Activated naive CD8-positive, alpha-beta T cell treated with anti-CD3 and anti-CD28 coated beads, Interleukin-2, amount 50 U/mL, for 24 hours (primary cell): ENCODE measurements around the gene FLYWCH2.

Experiments used
- ATAC-seq: fragments of 150-1000 bp; cut with Tn5 transposase; one replicate; pipeline ENCODE4 v1.10.0; 2021
- DNase-seq: peaks from one replicate; pipeline ENCODE4 v3.0.0; 2021
- H3K27ac Mint-ChIP-seq: one replicate; pipeline ENCODE4 v1.8.0; 2021; ENCODE audit warnings: mild to moderate bottlenecking, mixed read lengths
- H3K27me3 Mint-ChIP-seq: one replicate; pipeline ENCODE4 v1.8.0; 2021; ENCODE audit warnings: mixed read lengths
- H3K36me3 Mint-ChIP-seq: one replicate; pipeline ENCODE4 v1.8.0; 2021; ENCODE audit warnings: low read depth, mixed read lengths
- H3K4me1 Mint-ChIP-seq: one replicate; pipeline ENCODE4 v1.8.0; 2021; ENCODE audit warnings: mixed read lengths
- H3K4me3 Mint-ChIP-seq: one replicate; pipeline ENCODE4 v1.8.0; 2021; ENCODE audit warnings: mild to moderate bottlenecking, moderate library complexity, mixed read lengths
- H3K9me3 Mint-ChIP-seq: one replicate; pipeline ENCODE4 v1.8.0; 2021; ENCODE audit warnings: mixed read lengths

The FLYWCH2 gene

GRCh38 chr16:2910441-2910969 lies 27.5 kb downstream of the FLYWCH2 start:
- DNase-seq (no peak), ATAC-seq (no peak)
- Mint-ChIP-seq H3K4me3 (peak overlapping the region; percentile 86), H3K27ac (no peak overlapping the region), H3K9me3 (no peaks in the 10 kb centered on the region), H3K4me1 (peaks cover 32% of the 10 kb centered on the region), H3K36me3 (peaks cover 4% of the 10 kb centered on the region), H3K27me3 (no peaks in the 10 kb centered on the region)

- Mint-ChIP-seq H3K36me3 (peaks cover 4% of the 10 kb centered on the region), H3K27me3 (no peaks in the 10 kb centered on the region), H3K9me3 (no peaks in the 10 kb centered on the region), H3K27ac (peak within 1 kb of the TSS; percentile 82), H3K4me3 (peak within 1 kb of the TSS; percentile 86), H3K4me1 (peaks cover 20% of the 10 kb centered on the region)
- peak; percentile 93 for ATAC-seq
- peak; percentile 99 for DNase-seq
Observed at GRCh38 chr16:2911638-2912329, 28.8 kb downstream of the FLYWCH2 start, which contains the start of gene FLYWCH1. TSS of gene FLYWCH1 (plus strand) at chr16:2911931. CDS start at chr16:2929686, 17,755 bp downstream.

DNA sequence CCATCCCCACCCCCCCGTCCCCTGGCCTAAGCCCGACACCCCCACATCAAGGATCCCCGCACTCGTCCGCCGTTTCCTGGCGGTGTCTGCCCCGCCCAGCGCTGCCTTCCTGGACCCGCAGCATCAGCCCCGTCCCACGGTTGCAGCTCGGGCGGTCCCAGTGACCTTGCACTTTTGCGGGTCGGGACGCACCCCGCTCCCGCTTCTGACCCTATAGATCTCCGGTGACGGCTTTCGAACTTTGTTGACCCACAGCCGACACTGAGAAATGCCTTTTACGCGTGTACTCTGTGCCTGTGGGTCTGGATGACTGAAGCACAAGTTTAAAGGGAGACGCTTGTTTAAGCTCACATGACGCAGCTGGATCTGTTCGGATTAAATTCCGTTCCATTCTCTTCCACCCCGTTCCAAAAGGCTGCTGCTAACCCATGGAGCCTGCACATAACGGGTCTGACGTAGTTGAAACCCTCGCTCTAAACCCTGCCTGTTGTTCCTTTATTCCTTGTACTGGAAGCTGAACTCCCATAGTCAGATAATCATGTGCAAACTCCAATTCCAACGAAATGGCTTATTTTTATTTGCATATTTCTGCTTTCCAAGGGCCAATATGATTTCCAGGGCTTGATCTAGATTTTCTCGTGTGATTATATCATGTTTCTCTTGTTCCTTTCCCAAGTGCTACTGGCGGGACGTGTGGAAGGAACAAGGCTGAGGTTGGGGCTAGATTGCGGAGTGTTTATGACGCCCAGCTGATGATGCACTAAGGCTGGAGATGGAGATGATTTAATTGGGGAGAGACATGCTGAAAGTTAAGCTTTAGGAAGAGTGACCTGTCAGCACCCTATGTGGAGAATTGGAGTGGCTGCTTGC lies 29.6 kb downstream of the FLYWCH2 start:
- peaks cover 4% of the 10 kb centered on the region for H3K36me3 Mint-ChIP-seq
- peak overlapping the region; percentile 86 for H3K4me3 Mint-ChIP-seq
- ATAC-seq (peak; percentile 30), DNase-seq (peak; percentile 40)
- peak overlapping the region; percentile 82 for H3K27ac Mint-ChIP-seq
- H3K27me3 Mint-ChIP-seq: no peaks in the 10 kb centered on the region
- no peaks in the 10 kb centered on the region for H3K9me3 Mint-ChIP-seq
- peaks cover 17% of the 10 kb centered on the region for H3K4me1 Mint-ChIP-seq

DNA sequence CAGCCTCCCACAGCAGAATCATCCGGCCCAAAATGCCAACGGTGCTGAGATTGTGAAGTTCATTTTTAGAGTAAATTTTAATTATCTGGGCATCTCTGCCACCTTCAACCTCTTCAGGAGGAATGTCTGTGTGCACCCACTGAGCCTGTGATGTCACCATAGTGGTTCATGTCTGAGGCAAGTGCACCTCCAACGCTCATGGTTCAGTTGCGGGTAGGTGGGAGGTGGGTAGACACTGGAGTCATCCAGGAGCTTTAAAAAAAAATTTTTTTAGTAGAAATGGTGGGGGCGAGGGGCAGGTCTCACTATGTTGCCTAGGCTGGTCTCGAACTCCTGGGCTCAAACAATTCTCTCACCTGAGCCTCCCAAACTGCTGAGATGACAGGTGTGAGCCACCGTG lies 30.6 kb downstream of the FLYWCH2 start:
- no peaks in the 10 kb centered on the region for H3K27me3 Mint-ChIP-seq
- DNase-seq (no peak), ATAC-seq (no peak)
- peak overlapping the region; percentile 86 for H3K4me3 Mint-ChIP-seq
- H3K27ac Mint-ChIP-seq: no peak overlapping the region
- peaks cover 17% of the 10 kb centered on the region for H3K4me1 Mint-ChIP-seq
- peaks cover 4% of the 10 kb centered on the region for H3K36me3 Mint-ChIP-seq
- no peaks in the 10 kb centered on the region for H3K9me3 Mint-ChIP-seq

DNA sequence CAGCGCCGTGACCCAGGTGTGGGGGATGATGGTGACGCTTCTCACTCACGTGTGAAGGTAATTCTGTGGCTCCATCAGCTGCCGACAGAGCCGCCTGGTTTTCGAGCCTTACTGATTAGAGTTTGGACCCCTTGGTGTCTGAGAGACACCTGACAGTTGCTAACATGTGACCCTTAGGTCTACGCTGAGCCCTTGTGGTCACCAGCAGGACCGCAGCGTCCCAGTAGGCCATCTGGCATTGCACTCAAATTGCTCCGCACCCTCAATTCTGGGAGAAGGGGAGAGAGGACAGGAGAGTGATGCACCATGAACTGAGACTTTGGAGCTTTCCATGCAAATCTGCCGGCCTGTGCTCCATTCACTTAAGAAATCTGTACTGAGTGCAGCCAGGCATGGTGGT lies 31.2 kb downstream of the FLYWCH2 start:
- peaks cover 4% of the 10 kb centered on the region for H3K36me3 Mint-ChIP-seq
- no peak overlapping the region for H3K27ac Mint-ChIP-seq
- H3K9me3 Mint-ChIP-seq: no peaks in the 10 kb centered on the region
- H3K4me1 Mint-ChIP-seq: peaks cover 17% of the 10 kb centered on the region
- no peak for ATAC-seq
- no peak for DNase-seq
- H3K27me3 Mint-ChIP-seq: no peaks in the 10 kb centered on the region
- H3K4me3 Mint-ChIP-seq: no peak overlapping the region

- H3K4me1 Mint-ChIP-seq: peaks cover 23% of the 10 kb centered on the region
- H3K36me3 Mint-ChIP-seq: peaks cover 8% of the 10 kb centered on the region
- ATAC-seq (no peak), DNase-seq (no peak)
- H3K9me3 Mint-ChIP-seq: no peaks in the 10 kb centered on the region
- H3K27me3 Mint-ChIP-seq: no peaks in the 10 kb centered on the region
- peak overlapping the region; percentile 31 for H3K27ac Mint-ChIP-seq
- no peak overlapping the region for H3K4me3 Mint-ChIP-seq
Observed at GRCh38 chr16:2915196-2915929, 32.3 kb downstream of the FLYWCH2 start.

- Mint-ChIP-seq H3K9me3 (no peaks in the 10 kb centered on the region), H3K4me1 (peaks cover 5% of the 10 kb centered on the region), H3K36me3 (peaks cover 12% of the 10 kb centered on the region), H3K27me3 (no peaks in the 10 kb centered on the region), H3K4me3 (no peak overlapping the region), H3K27ac (no peak overlapping the region)
- ATAC-seq (no peak), DNase-seq (peak; percentile 62)
Observed at GRCh38 chr16:2919511-2920255, 36.7 kb downstream of the FLYWCH2 start.

GRCh38 chr16:2923481-2923880 lies 40.5 kb downstream of the FLYWCH2 start:
- peaks cover 17% of the 10 kb centered on the region for H3K4me1 Mint-ChIP-seq
- no peaks in the 10 kb centered on the region for H3K9me3 Mint-ChIP-seq
- ATAC-seq (no peak), DNase-seq (no peak)
- H3K4me3 Mint-ChIP-seq: no peak overlapping the region
- H3K27me3 Mint-ChIP-seq: no peaks in the 10 kb centered on the region
- peaks cover 12% of the 10 kb centered on the region for H3K36me3 Mint-ChIP-seq
- no peak overlapping the region for H3K27ac Mint-ChIP-seq

DNA sequence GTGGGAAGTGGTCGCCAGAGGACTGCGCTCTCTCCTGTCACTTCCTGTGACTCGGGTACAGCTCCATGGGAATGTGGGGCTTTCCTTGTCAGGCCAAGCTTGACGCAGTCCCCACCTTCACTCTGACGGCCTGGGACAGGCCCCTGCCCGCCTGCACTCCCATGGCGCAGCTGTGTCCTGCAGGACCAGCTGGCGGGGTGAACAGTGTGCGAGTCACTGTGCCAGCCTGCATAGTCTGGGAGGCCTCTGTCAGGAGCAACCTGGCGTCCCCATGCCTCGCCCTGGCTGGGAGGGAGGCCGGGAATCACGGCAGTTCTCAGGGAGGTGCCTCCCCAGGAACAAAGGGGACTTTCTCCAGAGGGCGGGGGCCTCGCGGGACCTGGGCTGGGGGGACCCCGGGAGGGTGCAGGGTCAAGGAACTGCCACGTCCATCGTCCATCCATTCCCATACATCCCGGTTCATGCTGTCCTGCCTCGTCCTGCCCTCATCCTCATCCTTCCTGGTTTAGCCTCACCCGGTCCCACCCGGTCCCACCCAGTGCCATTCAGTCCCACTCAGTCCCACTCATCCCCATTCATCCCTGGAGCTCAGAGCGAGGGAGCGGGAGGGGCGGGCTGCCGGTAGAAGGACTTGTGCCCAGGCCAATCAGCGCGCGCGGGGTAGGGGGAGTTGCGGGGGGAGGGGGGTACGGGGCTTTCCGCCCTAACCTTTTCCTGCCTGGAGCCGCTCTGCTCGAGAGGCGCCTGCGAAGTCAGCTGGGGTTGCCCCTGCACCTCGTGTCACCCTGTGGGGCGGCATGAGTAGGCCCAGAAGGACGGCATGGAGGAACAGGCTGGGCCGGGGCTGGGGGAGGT lies 42.1 kb downstream of the FLYWCH2 start:
- no peak overlapping the region for H3K27ac Mint-ChIP-seq
- peaks cover 8% of the 10 kb centered on the region for H3K36me3 Mint-ChIP-seq
- peaks cover 12% of the 10 kb centered on the region for H3K4me1 Mint-ChIP-seq
- no peaks in the 10 kb centered on the region for H3K9me3 Mint-ChIP-seq
- ATAC-seq (no peak), DNase-seq (no peak)
- no peak overlapping the region for H3K4me3 Mint-ChIP-seq
- no peaks in the 10 kb centered on the region for H3K27me3 Mint-ChIP-seq

GRCh38 chr16:2925951-2926649 lies 43.1 kb downstream of the FLYWCH2 start:
- DNase-seq (no peak), ATAC-seq (no peak)
- Mint-ChIP-seq H3K27me3 (no peaks in the 10 kb centered on the region), H3K4me1 (peaks cover 12% of the 10 kb centered on the region), H3K27ac (no peak overlapping the region), H3K4me3 (no peak overlapping the region), H3K36me3 (peaks cover 8% of the 10 kb centered on the region), H3K9me3 (no peaks in the 10 kb centered on the region)

DNA sequence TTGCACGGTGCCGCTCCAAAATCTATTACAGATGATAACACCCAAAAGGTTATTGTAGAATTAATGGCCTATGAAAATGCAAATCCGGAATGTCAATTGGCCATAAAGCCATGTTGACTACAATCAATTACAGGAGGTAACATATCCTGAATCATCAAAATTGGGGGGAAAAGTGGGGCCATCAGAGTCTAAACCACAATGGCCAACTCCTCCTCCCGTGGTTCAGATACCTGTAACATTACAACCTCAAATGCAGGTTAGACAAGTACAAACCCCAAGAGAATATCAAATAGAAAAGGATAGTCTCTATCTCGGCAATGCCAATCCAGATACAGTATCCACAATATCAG lies 43.6 kb downstream of the FLYWCH2 start:
- Mint-ChIP-seq H3K9me3 (no peaks in the 10 kb centered on the region), H3K27ac (no peak overlapping the region), H3K36me3 (peaks cover 8% of the 10 kb centered on the region), H3K4me3 (no peak overlapping the region), H3K4me1 (peaks cover 12% of the 10 kb centered on the region), H3K27me3 (no peaks in the 10 kb centered on the region)
- no peak for DNase-seq
- no peak for ATAC-seq

- H3K36me3 Mint-ChIP-seq: peaks cover 6% of the 10 kb centered on the region
- no peaks in the 10 kb centered on the region for H3K9me3 Mint-ChIP-seq
- no peak overlapping the region for H3K4me3 Mint-ChIP-seq
- no peaks in the 10 kb centered on the region for H3K27me3 Mint-ChIP-seq
- H3K4me1 Mint-ChIP-seq: peaks cover 12% of the 10 kb centered on the region
- DNase-seq (peak; percentile 89), ATAC-seq (peak; percentile 96)
- H3K27ac Mint-ChIP-seq: no peak overlapping the region
Observed at GRCh38 chr16:2927010-2927646, 44.1 kb downstream of the FLYWCH2 start.
